Measurements from ENCODE around the gene ARG1. TPM values are rescaled to one million over a fixed set of nuclear protein-coding genes. Genes with fewer than 3 reads are reported as not detected.
"Not testable (repeated sequence)": the region's sequence is repeated elsewhere in the genome, so short reads cannot be mapped to it uniquely, and the experiment has no call there.

ARG1 gene
- total RNA-seq, result not detected in 3 replicates

DNA sequence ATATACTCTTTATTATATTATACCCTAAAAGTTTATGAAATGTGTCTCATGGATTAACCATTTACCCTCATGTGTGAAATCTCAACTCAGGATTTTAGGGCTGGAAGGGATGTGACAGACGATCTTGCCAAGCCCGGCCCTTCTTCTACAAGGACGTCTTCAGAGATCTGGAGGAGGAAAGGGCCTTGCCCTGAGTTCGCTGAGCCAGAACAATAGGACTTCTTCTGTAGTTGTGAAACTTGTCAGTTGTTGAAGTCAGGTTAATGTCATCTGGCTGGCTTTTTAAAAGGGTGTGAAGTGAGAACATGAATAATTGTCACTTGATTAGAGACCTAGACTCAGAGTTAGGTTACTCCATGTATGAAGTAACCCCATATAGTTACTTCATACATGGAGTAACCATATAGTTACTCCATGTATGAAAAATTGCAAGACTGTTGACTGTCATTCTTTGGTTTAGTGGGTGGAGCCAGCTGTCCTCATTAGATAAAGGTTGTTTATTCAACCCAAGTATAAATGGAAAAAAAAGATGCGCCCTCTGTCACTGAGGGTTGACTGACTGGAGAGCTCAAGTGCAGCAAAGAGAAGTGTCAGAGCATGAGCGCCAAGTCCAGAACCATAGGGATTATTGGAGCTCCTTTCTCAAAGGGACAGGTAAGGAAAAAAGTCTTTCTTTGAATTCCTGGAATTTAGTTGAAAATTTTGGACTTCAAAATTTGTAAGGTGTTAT lies at the start of gene ARG1:
Gene ARG1 (plus strand): TSS at position 541 of the 730 bp plus-strand sequence. CDS start 57 bp downstream, at position 598.
- Mint-ChIP-seq H3K36me3 (peaks cover 16% of the 10 kb centered on the region), H3K4me3 (no peak within 1 kb of the TSS), H3K4me1 (no peaks in the 10 kb centered on the region), H3K9me3 (no peaks in the 10 kb centered on the region), H3K27ac (no peak within 1 kb of the TSS), H3K27me3 (ENCODE audit: low read depth) (no peaks in the 10 kb centered on the region)
- no peak for DNase-seq (ENCODE audit: low spot score in 2 of 2, unreplicated experiment in 2 of 2)
- TF ChIP-seq, protein P1, sequence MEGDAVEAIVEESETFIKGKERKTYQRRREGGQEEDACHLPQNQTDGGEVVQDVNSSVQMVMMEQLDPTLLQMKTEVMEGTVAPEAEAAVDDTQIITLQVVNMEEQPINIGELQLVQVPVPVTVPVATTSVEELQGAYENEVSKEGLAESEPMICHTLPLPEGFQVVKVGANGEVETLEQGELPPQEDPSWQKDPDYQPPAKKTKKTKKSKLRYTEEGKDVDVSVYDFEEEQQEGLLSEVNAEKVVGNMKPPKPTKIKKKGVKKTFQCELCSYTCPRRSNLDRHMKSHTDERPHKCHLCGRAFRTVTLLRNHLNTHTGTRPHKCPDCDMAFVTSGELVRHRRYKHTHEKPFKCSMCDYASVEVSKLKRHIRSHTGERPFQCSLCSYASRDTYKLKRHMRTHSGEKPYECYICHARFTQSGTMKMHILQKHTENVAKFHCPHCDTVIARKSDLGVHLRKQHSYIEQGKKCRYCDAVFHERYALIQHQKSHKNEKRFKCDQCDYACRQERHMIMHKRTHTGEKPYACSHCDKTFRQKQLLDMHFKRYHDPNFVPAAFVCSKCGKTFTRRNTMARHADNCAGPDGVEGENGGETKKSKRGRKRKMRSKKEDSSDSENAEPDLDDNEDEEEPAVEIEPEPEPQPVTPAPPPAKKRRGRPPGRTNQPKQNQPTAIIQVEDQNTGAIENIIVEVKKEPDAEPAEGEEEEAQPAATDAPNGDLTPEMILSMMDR (IDR thresholded peaks at IDR 0.05; ENCODE audit: unreplicated experiment), result no peak

DNA sequence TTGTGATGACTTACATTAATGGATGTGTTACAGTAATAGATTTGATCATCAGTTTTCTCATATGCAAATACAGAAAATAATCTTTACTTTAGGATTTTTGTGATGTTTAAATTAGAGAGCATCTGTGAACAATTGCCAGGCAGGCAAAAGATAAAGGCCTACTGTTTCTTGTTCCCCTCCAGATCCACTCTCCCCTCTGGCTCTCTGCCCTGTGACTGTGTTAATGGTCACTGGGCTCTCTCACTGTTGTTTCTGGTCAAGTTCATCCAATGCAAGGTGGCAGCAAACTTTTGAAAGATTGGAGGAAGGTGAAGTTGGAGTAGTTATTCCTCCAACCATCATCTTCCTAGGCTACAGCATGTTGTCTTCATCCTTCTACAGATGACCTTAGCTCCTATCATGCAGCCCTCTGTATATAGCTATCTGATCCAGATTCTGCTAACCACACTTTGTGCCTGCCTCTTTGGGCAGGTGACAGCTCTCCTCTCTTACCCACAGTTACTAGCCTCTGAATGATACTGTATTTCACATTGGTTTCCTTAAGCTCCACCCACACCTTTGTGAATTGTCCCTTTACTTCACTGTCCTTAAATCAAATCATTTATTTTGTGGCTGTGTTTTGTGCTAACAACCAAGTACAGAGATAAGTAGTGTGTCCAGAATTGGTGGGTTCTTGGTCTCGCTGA lies 48.9 kb upstream of the ARG1 start:
- Mint-ChIP-seq H3K27ac (no peak overlapping the region), H3K36me3 (no peaks in the 10 kb centered on the region), H3K4me3 (no peak overlapping the region), H3K27me3 (ENCODE audit: low read depth) (no peaks in the 10 kb centered on the region), H3K9me3 (peaks cover 12% of the 10 kb centered on the region), H3K4me1 (no peaks in the 10 kb centered on the region)
- TF ChIP-seq, protein P1 (IDR thresholded peaks at IDR 0.05; ENCODE audit: unreplicated experiment), result no peak
- no peak for DNase-seq (ENCODE audit: low spot score in 2 of 2, unreplicated experiment in 2 of 2)

DNA sequence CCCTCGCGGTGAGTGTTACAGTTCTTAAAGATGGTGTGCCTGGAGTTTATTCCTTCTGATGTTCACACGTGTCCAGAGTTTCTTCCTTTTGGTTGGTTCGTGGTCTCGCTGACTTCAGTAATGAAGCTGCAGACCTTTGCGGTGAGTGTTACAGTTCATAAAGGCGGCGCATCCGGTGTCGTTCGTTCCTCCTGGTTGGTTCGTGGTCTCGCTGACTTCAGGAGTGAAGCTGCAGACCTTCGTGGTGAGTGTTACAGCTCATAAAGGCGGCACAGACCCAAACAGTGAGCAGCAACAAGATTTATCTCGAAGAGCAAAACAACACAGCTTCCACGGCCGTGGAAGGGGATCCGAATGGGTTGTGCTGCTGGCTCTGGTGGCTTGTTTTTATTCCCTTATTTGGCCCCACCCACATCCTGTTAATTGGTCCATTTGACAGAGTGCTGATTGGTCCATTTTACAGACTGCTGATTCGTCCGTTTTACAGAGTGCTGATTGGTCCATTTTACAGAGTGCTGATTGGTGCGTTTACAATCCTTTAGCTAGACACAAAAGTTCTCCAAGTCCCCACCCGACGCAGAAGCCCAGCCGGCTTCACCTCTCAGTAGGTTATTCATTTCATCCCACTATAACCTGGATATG lies 48.2 kb upstream of the ARG1 start:
- peaks cover 8% of the 10 kb centered on the region for H3K9me3 Mint-ChIP-seq
- no peak for DNase-seq (ENCODE audit: low spot score in 2 of 2, unreplicated experiment in 2 of 2)
- no peak overlapping the region for H3K27ac Mint-ChIP-seq
- no peaks in the 10 kb centered on the region for H3K27me3 Mint-ChIP-seq (ENCODE audit: low read depth)
- TF ChIP-seq, protein P1 (IDR thresholded peaks at IDR 0.05; ENCODE audit: unreplicated experiment), result no peak
- H3K4me3 Mint-ChIP-seq, result no peak overlapping the region
- H3K36me3 Mint-ChIP-seq, result no peaks in the 10 kb centered on the region
- no peaks in the 10 kb centered on the region for H3K4me1 Mint-ChIP-seq

DNA sequence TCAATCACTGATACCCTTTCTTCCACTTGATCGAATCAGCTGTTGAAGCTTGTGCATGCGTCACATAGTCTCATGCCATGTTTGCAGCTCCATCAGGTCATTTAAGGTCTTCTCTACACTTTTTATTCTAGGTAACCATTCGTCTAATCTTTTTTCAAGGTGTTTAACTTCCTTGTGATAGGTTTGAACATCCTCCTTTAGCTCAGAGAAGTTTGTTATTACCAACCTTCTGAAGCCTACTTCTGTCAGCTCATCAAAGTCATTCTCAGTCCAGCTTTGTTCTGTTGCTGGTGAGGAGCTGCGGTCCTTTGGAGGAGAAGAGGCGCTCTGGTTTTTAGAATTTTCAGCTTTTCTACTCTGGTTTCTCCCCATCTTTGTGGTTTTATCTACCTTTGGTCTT lies 42.1 kb upstream of the ARG1 start:
- not testable (repeated sequence) for H3K4me1 Mint-ChIP-seq

DNA sequence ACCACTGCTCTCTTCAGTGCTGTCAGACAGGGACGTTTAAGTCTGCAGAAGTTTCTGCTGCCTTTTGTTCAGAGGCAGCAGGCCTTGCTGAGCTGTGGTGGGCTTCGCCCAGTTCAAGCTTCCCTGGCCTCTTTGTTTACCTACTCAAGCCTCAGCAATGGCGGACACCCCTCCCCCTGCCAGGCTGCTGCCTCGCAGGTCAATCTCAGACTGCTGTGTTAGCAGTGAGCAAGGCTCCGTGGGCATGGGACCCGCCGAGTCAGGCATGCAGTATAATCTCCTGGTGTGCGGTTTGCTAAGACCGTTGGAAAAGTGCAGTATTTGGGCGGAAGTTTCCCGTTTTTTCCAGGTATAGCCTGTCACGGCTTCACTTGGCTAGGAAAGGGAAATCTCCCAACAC lies 41.3 kb upstream of the ARG1 start:
- not testable (repeated sequence) for H3K4me3 Mint-ChIP-seq; H3K4me1 Mint-ChIP-seq; H3K27ac Mint-ChIP-seq; DNase-seq (ENCODE audit: low spot score in 2 of 2, unreplicated experiment in 2 of 2); H3K36me3 Mint-ChIP-seq; H3K27me3 Mint-ChIP-seq (ENCODE audit: low read depth)
- H3K9me3 Mint-ChIP-seq, result peaks cover 11% of the 10 kb centered on the region

More for the DNA sequence above, 42.1 kb upstream of the ARG1 start:
- H3K36me3 Mint-ChIP-seq; H3K4me3 Mint-ChIP-seq; H3K27me3 Mint-ChIP-seq (ENCODE audit: low read depth); DNase-seq (ENCODE audit: low spot score in 2 of 2, unreplicated experiment in 2 of 2); H3K27ac Mint-ChIP-seq: not testable (repeated sequence)
- peaks cover 11% of the 10 kb centered on the region for H3K9me3 Mint-ChIP-seq

DNA sequence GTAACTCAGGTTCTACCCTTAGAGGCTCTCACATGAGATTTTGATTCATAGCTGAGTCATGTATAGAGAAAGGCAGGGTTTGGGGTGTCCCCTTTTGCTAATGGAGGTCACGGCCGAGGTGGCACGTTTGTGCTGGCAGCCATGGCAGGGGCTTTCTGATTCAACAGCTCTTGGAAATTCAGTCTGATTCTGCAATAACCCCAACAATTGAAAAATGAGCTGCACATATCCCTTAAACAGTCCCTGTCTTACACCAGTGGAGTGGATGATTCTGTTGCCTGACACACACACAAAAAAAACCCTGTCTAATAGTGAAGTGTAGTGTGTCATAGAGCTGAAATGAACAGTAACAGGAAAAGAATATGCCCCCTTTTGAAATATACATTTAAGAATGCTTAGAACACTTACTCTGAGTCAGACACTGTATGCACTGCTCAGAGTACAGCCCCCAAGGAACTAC lies 40.4 kb upstream of the ARG1 start:
- peaks cover 16% of the 10 kb centered on the region for H3K9me3 Mint-ChIP-seq
- peaks cover 9% of the 10 kb centered on the region for H3K4me1 Mint-ChIP-seq
- H3K27me3 Mint-ChIP-seq (ENCODE audit: low read depth), result no peaks in the 10 kb centered on the region
- no peak overlapping the region for H3K27ac Mint-ChIP-seq
- TF ChIP-seq, protein P1 (IDR thresholded peaks at IDR 0.05; ENCODE audit: unreplicated experiment), result no peak
- DNase-seq (ENCODE audit: low spot score in 2 of 2, unreplicated experiment in 2 of 2), result no peak
- H3K4me3 Mint-ChIP-seq, result no peak overlapping the region
- H3K36me3 Mint-ChIP-seq, result peaks cover 2% of the 10 kb centered on the region

DNA sequence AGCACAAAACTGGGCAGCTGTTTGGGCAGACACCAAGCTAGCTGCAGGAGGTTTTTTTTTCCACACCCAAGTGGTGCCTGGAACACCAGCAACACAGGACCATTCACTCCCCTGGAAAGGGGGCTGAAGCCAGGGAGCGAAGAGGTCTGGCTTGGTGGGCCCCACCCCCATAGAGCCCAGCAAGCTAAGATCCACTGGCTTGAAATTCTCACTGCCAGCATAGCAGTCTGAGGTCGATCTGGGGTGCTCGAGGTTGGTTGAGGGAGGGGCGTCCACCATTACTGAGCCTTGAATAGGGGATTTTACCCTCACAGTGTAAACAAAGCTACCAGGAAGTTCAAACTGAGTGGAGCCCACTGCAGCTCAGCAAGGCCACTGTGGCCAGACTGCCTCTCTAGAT lies 34.4 kb upstream of the ARG1 start:
- H3K4me1 Mint-ChIP-seq; H3K27ac Mint-ChIP-seq; H3K4me3 Mint-ChIP-seq; H3K27me3 Mint-ChIP-seq (ENCODE audit: low read depth); H3K36me3 Mint-ChIP-seq; DNase-seq (ENCODE audit: low spot score in 2 of 2, unreplicated experiment in 2 of 2): not testable (repeated sequence)
- peaks cover 20% of the 10 kb centered on the region for H3K9me3 Mint-ChIP-seq
